ENCODE data around the gene RTL1.

Gene RTL1

GRCh38 chr14:100840286-100841065, 63.0 kb downstream of the RTL1 start:
- Histone ChIP-seq H3K27me3 (ENCODE audit: control insufficient read depth, insufficient read depth, low read length) (no peaks in the 10 kb centered on the region), H3K4me3 (ENCODE audit: low read length) (no peak overlapping the region), H3K36me3 (ENCODE audit: insufficient read depth, low read length) (peaks cover 47% of the 10 kb centered on the region), H3K4me1 (ENCODE audit: control insufficient read depth, insufficient read depth, low read length) (peaks cover 27% of the 10 kb centered on the region), H3K9me3 (replicated peaks; ENCODE audit: low read length) (no peaks in the 10 kb centered on the region), H3K9ac (ENCODE audit: low read depth, low read length) (no peak overlapping the region), H3K4me2 (ENCODE audit: low read length) (no peak overlapping the region)

GRCh38 chr14:100839681-100840111, 63.8 kb downstream of the RTL1 start:
- Histone ChIP-seq H3K36me3 (ENCODE audit: insufficient read depth, low read length) (peaks cover 50% of the 10 kb centered on the region), H3K4me1 (ENCODE audit: control insufficient read depth, insufficient read depth, low read length) (peaks cover 27% of the 10 kb centered on the region), H3K4me3 (ENCODE audit: low read length) (no peak overlapping the region), H3K4me2 (ENCODE audit: low read length) (no peak overlapping the region), H3K27me3 (ENCODE audit: control insufficient read depth, insufficient read depth, low read length) (no peaks in the 10 kb centered on the region), H3K9me3 (replicated peaks; ENCODE audit: low read length) (no peaks in the 10 kb centered on the region), H3K9ac (ENCODE audit: low read depth, low read length) (no peak overlapping the region)

GRCh38 chr14:100839315-100839585, 64.3 kb downstream of the RTL1 start:
- H3K4me2 ChIP-seq (ENCODE audit: low read length): no peak overlapping the region
- H3K27me3 ChIP-seq (ENCODE audit: control insufficient read depth, insufficient read depth, low read length): no peaks in the 10 kb centered on the region
- peaks cover 27% of the 10 kb centered on the region for H3K4me1 ChIP-seq (ENCODE audit: control insufficient read depth, insufficient read depth, low read length)
- H3K9me3 ChIP-seq (replicated peaks; ENCODE audit: low read length): no peaks in the 10 kb centered on the region
- no peak overlapping the region for H3K9ac ChIP-seq (ENCODE audit: low read depth, low read length)
- H3K36me3 ChIP-seq (ENCODE audit: insufficient read depth, low read length): peaks cover 50% of the 10 kb centered on the region
- H3K4me3 ChIP-seq (ENCODE audit: low read length): no peak overlapping the region

GRCh38 chr14:100838493-100839314, 64.8 kb downstream of the RTL1 start:
- H3K4me2 ChIP-seq (ENCODE audit: low read length): no peak overlapping the region
- H3K27me3 ChIP-seq (ENCODE audit: control insufficient read depth, insufficient read depth, low read length): no peaks in the 10 kb centered on the region
- H3K9me3 ChIP-seq (replicated peaks; ENCODE audit: low read length): no peaks in the 10 kb centered on the region
- H3K4me3 ChIP-seq (ENCODE audit: low read length): no peak overlapping the region
- H3K36me3 ChIP-seq (ENCODE audit: insufficient read depth, low read length): peaks cover 52% of the 10 kb centered on the region
- peaks cover 27% of the 10 kb centered on the region for H3K4me1 ChIP-seq (ENCODE audit: control insufficient read depth, insufficient read depth, low read length)
- no peak overlapping the region for H3K9ac ChIP-seq (ENCODE audit: low read depth, low read length)

- H3K9me3 ChIP-seq (replicated peaks; ENCODE audit: low read length): no peaks in the 10 kb centered on the region
- peaks cover 49% of the 10 kb centered on the region for H3K36me3 ChIP-seq (ENCODE audit: insufficient read depth, low read length)
- H3K4me1 ChIP-seq (ENCODE audit: control insufficient read depth, insufficient read depth, low read length): peaks cover 20% of the 10 kb centered on the region
- no peak overlapping the region for H3K4me2 ChIP-seq (ENCODE audit: low read length)
- H3K27me3 ChIP-seq (ENCODE audit: control insufficient read depth, insufficient read depth, low read length): no peaks in the 10 kb centered on the region
- H3K4me3 ChIP-seq (ENCODE audit: low read length): no peak overlapping the region
- no peak overlapping the region for H3K9ac ChIP-seq (ENCODE audit: low read depth, low read length)
These were observed 65.6 kb downstream of the RTL1 start for GRCh38 chr14:100837805-100838350.

- Histone ChIP-seq H3K9me3 (replicated peaks; ENCODE audit: low read length) (no peaks in the 10 kb centered on the region), H3K4me1 (ENCODE audit: control insufficient read depth, insufficient read depth, low read length) (peaks cover 12% of the 10 kb centered on the region), H3K4me2 (ENCODE audit: low read length) (no peak overlapping the region), H3K27me3 (ENCODE audit: control insufficient read depth, insufficient read depth, low read length) (no peaks in the 10 kb centered on the region), H3K36me3 (ENCODE audit: insufficient read depth, low read length) (peaks cover 56% of the 10 kb centered on the region), H3K4me3 (ENCODE audit: low read length) (no peak overlapping the region), H3K9ac (ENCODE audit: low read depth, low read length) (no peak overlapping the region)
These were observed 66.3 kb downstream of the RTL1 start for GRCh38 chr14:100836941-100837804.

- Histone ChIP-seq H3K4me1 (ENCODE audit: control insufficient read depth, insufficient read depth, low read length) (peaks cover 5% of the 10 kb centered on the region), H3K9ac (ENCODE audit: low read depth, low read length) (no peak overlapping the region), H3K4me2 (ENCODE audit: low read length) (no peak overlapping the region), H3K4me3 (ENCODE audit: low read length) (no peak overlapping the region), H3K27me3 (ENCODE audit: control insufficient read depth, insufficient read depth, low read length) (no peaks in the 10 kb centered on the region), H3K9me3 (replicated peaks; ENCODE audit: low read length) (no peaks in the 10 kb centered on the region), H3K36me3 (ENCODE audit: insufficient read depth, low read length) (peaks cover 58% of the 10 kb centered on the region)
These were observed 67.2 kb downstream of the RTL1 start for GRCh38 chr14:100836311-100836805.

- no peak overlapping the region for H3K4me3 ChIP-seq (ENCODE audit: low read length)
- peaks cover 5% of the 10 kb centered on the region for H3K4me1 ChIP-seq (ENCODE audit: control insufficient read depth, insufficient read depth, low read length)
- no peak overlapping the region for H3K4me2 ChIP-seq (ENCODE audit: low read length)
- no peak overlapping the region for H3K9ac ChIP-seq (ENCODE audit: low read depth, low read length)
- no peaks in the 10 kb centered on the region for H3K27me3 ChIP-seq (ENCODE audit: control insufficient read depth, insufficient read depth, low read length)
- peaks cover 60% of the 10 kb centered on the region for H3K36me3 ChIP-seq (ENCODE audit: insufficient read depth, low read length)
- no peaks in the 10 kb centered on the region for H3K9me3 ChIP-seq (replicated peaks; ENCODE audit: low read length)
These were observed 67.8 kb downstream of the RTL1 start for GRCh38 chr14:100835548-100836310.

GRCh38 chr14:100834794-100835547, 68.6 kb downstream of the RTL1 start:
- Histone ChIP-seq H3K4me2 (ENCODE audit: low read length) (no peak overlapping the region), H3K27me3 (ENCODE audit: control insufficient read depth, insufficient read depth, low read length) (no peaks in the 10 kb centered on the region), H3K36me3 (ENCODE audit: insufficient read depth, low read length) (peaks cover 60% of the 10 kb centered on the region), H3K9me3 (replicated peaks; ENCODE audit: low read length) (no peaks in the 10 kb centered on the region), H3K4me3 (ENCODE audit: low read length) (no peak overlapping the region), H3K4me1 (ENCODE audit: control insufficient read depth, insufficient read depth, low read length) (peaks cover 5% of the 10 kb centered on the region), H3K9ac (ENCODE audit: low read depth, low read length) (no peak overlapping the region)

- peaks cover 5% of the 10 kb centered on the region for H3K4me1 ChIP-seq (ENCODE audit: control insufficient read depth, insufficient read depth, low read length)
- no peak overlapping the region for H3K9ac ChIP-seq (ENCODE audit: low read depth, low read length)
- no peaks in the 10 kb centered on the region for H3K9me3 ChIP-seq (replicated peaks; ENCODE audit: low read length)
- H3K4me3 ChIP-seq (ENCODE audit: low read length): no peak overlapping the region
- H3K36me3 ChIP-seq (ENCODE audit: insufficient read depth, low read length): peaks cover 61% of the 10 kb centered on the region
- no peaks in the 10 kb centered on the region for H3K27me3 ChIP-seq (ENCODE audit: control insufficient read depth, insufficient read depth, low read length)
- H3K4me2 ChIP-seq (ENCODE audit: low read length): no peak overlapping the region
These were observed 69.3 kb downstream of the RTL1 start for GRCh38 chr14:100834082-100834793.

Measured in skeletal muscle satellite cell (primary cell).